Epithelial cell of proximal tubule (primary cell): ENCODE data around the gene LPCAT1. TPM values are rescaled to one million over a fixed set of nuclear protein-coding genes. Genes with fewer than 3 reads are reported as not detected.

Experiments
- DNase-seq: peaks from one replicate; pipeline ENCODE4 v3.0.0-alpha.2; 2011; ENCODE audit warnings: low read depth
- H3K4me3 ChIP-seq: 2 replicates; pipeline ENCODE4 v1.5.1; 2011; ENCODE audit warnings: low read depth, mild to moderate bottlenecking, low read length
- CTCF ChIP-seq: conservative IDR thresholded peaks from 2 replicates; pipeline ENCODE4 v1.5.1; 2012; ENCODE audit warnings: low read depth, mild to moderate bottlenecking, low read length
- total RNA-seq: library from RNA; depleted of rRNA; stranded (reverse); fragments of >200 nt; gene quantifications from 2 replicates; pipeline ENCODE4 v1.2.3, GENCODE V29; 2015

Gene LPCAT1
- total RNA-seq, 1 donor from 2014 or later, result 105 TPM

- DNase-seq, result no peak
- TF ChIP-seq CTCF, result no peak
- H3K4me3 ChIP-seq, result no peak overlapping the region
These were observed 87.7 kb downstream of the LPCAT1 start for GRCh38 chr5:1436036-1436435.

GRCh38 chr5:1435369-1435768, 88.4 kb downstream of the LPCAT1 start:
- no peak overlapping the region for H3K4me3 ChIP-seq
- no peak for DNase-seq
- TF ChIP-seq CTCF, result no peak

- TF ChIP-seq CTCF, result no peak
- no peak for DNase-seq
These were observed 91.5 kb downstream of the LPCAT1 start for GRCh38 chr5:1432296-1432695.

GRCh38 chr5:1431896-1432295, 91.9 kb downstream of the LPCAT1 start:
- no peak overlapping the region for H3K4me3 ChIP-seq
- no peak for DNase-seq
- no peak for TF ChIP-seq CTCF

More at GRCh38 chr5:1432296-1432695, 91.5 kb downstream of the LPCAT1 start:
- H3K4me3 ChIP-seq, result no peak overlapping the region

GRCh38 chr5:1431021-1431811, 92.5 kb downstream of the LPCAT1 start:
- TF ChIP-seq CTCF, result no peak
- H3K4me3 ChIP-seq, result no peak overlapping the region
- no peak for DNase-seq

- H3K4me3 ChIP-seq, result no peak overlapping the region
- DNase-seq, result no peak
- no peak for TF ChIP-seq CTCF
These were observed 93.5 kb downstream of the LPCAT1 start for GRCh38 chr5:1430121-1430795.
